SU-DHL-6 (cell line): ENCODE results near the gene CLMN.

Experiments used
- H2AFZ ChIP-seq: fragments of 200-600 bp; sonication (generic); 2 replicates; pipeline ENCODE4 v1.6.1; 2014; ENCODE audit warnings: low read depth, mild to moderate bottlenecking, moderate library complexity, mixed read lengths, antibody characterized with exemption, low read length; ENCODE audit not compliant: severe bottlenecking
- H3F3A ChIP-seq: fragments of 200-600 bp; shearing (Covaris generic); 2 replicates; pipeline ENCODE4 v1.6.0; 2016; ENCODE audit warnings: antibody characterized with exemption, mild to moderate bottlenecking; ENCODE audit not compliant: insufficient read depth
- H3K27ac ChIP-seq: fragments of 200-600 bp; sonication (generic); 2 replicates; pipeline ENCODE4 v1.5.1; 2016; ENCODE audit warnings: low read depth, mild to moderate bottlenecking, low read length, moderate library complexity, mixed read lengths
- H3K27me3 ChIP-seq: fragments of 200-600 bp; sonication (generic), shearing (Covaris generic); 2 replicates; pipeline ENCODE4 v1.6.0; 2014; ENCODE audit warnings: mild to moderate bottlenecking, low read length
- H3K36me3 ChIP-seq: fragments of 200-600 bp; sonication (generic); 2 replicates; pipeline ENCODE4 v1.6.1; 2014; ENCODE audit warnings: mild to moderate bottlenecking, low read length, mixed read lengths
- H3K4me2 ChIP-seq: fragments of 300-600, 200-600 bp; shearing (Covaris generic), sonication (generic); 2 replicates; pipeline ENCODE4 v1.6.0; 2014; ENCODE audit warnings: low read length, low read depth, mild to moderate bottlenecking; ENCODE audit not compliant: poor library complexity, severe bottlenecking
- H3K4me3 ChIP-seq: fragments of 200-600 bp; sonication (generic); 2 replicates; pipeline ENCODE4 v1.5.1; 2014; ENCODE audit warnings: antibody characterized with exemption, low read length, mild to moderate bottlenecking, mixed read lengths; ENCODE audit not compliant: insufficient read depth, poor library complexity, severe bottlenecking
- H3K79me2 ChIP-seq: fragments of 200-600 bp; sonication (generic); 2 replicates; pipeline ENCODE4 v1.6.1; 2014; ENCODE audit warnings: mild to moderate bottlenecking, low read length, moderate library complexity; ENCODE audit not compliant: insufficient read depth
- H3K9ac ChIP-seq: fragments of 200-600 bp; sonication (generic); 2 replicates; pipeline ENCODE4 v1.7.0; 2014; ENCODE audit warnings: mild to moderate bottlenecking, low read length
- H3K9me2 ChIP-seq: fragments of 200-600 bp; sonication (generic); replicated peaks from 2 replicates; pipeline ENCODE4 v1.6.1; 2014; ENCODE audit warnings: low read length; ENCODE audit not compliant: insufficient read depth
- H3K9me3 ChIP-seq: fragments of 200-600 bp; sonication (generic); 2 replicates; pipeline ENCODE4 v1.6.1; 2014; ENCODE audit warnings: low read length, mixed read lengths; ENCODE audit not compliant: insufficient read depth
- H4K20me1 ChIP-seq: fragments of 200-600 bp; sonication (generic); 2 replicates; pipeline ENCODE4 v1.6.1; 2014; ENCODE audit warnings: low read depth, mild to moderate bottlenecking, antibody characterized with exemption, low read length, moderate library complexity, mixed read lengths
- EZH2phosphoT487 ChIP-seq: fragments of 200-600 bp; sonication (generic), shearing (Covaris generic); conservative IDR thresholded peaks from 2 replicates; pipeline ENCODE4 v1.6.1; 2018; ENCODE audit warnings: mild to moderate bottlenecking, antibody characterized with exemption, low read length, moderate library complexity, mixed read lengths
- TF ChIP-seq, protein P1 (sequence below): fragments of 200-600 bp; sonication (generic); IDR thresholded peaks from one replicate; pipeline ENCODE4 v1.5.1; 2017; ENCODE audit warnings: antibody characterized with exemption, mild to moderate bottlenecking, low read length, moderate library complexity; ENCODE audit not compliant: insufficient read depth, poor library complexity, severe bottlenecking

Gene CLMN

DNA sequence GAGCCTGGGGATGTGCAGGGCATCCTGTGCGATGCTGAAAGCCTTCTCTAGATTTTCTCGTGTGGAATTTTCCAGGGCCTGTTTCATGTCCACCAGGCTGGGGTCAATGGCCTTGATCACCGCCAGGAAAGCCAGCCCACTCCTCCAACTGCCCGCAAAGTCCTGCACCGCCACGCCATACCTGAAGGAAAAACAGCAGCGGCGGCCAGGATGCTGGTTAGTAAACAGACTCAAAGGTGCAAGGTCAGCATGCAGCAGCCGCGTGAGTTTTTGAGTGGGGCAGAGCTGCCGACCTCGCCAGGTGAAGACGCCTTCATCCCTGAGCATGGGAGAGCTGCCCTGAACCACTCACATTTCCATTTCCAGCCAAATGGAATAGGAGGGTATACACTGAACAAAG lies 109.0 kb downstream of the CLMN start:
- no peaks in the 10 kb centered on the region for H4K20me1 ChIP-seq
- TF ChIP-seq, protein P1, sequence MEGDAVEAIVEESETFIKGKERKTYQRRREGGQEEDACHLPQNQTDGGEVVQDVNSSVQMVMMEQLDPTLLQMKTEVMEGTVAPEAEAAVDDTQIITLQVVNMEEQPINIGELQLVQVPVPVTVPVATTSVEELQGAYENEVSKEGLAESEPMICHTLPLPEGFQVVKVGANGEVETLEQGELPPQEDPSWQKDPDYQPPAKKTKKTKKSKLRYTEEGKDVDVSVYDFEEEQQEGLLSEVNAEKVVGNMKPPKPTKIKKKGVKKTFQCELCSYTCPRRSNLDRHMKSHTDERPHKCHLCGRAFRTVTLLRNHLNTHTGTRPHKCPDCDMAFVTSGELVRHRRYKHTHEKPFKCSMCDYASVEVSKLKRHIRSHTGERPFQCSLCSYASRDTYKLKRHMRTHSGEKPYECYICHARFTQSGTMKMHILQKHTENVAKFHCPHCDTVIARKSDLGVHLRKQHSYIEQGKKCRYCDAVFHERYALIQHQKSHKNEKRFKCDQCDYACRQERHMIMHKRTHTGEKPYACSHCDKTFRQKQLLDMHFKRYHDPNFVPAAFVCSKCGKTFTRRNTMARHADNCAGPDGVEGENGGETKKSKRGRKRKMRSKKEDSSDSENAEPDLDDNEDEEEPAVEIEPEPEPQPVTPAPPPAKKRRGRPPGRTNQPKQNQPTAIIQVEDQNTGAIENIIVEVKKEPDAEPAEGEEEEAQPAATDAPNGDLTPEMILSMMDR: no peak
- TF ChIP-seq EZH2phosphoT487: no peak
- H3K9me3 ChIP-seq: no peaks in the 10 kb centered on the region
- H3K36me3 ChIP-seq: no peaks in the 10 kb centered on the region
- no peak overlapping the region for H3K27ac ChIP-seq
- H2AFZ ChIP-seq: no peak overlapping the region
- H3K9ac ChIP-seq: no peak overlapping the region
- H3K4me2 ChIP-seq: no peak overlapping the region
- H3K79me2 ChIP-seq: no peaks in the 10 kb centered on the region
- no peaks in the 10 kb centered on the region for H3K27me3 ChIP-seq
- H3K4me3 ChIP-seq: no peak overlapping the region
- no peaks in the 10 kb centered on the region for H3F3A ChIP-seq
- no peaks in the 10 kb centered on the region for H3K9me2 ChIP-seq

- no peak for TF ChIP-seq EZH2phosphoT487
- TF ChIP-seq, protein P1: no peak
- H3K36me3 ChIP-seq: no peaks in the 10 kb centered on the region
- no peak overlapping the region for H3K4me2 ChIP-seq
Observed at GRCh38 chr14:95208598-95208997, 111.1 kb downstream of the CLMN start.

DNA sequence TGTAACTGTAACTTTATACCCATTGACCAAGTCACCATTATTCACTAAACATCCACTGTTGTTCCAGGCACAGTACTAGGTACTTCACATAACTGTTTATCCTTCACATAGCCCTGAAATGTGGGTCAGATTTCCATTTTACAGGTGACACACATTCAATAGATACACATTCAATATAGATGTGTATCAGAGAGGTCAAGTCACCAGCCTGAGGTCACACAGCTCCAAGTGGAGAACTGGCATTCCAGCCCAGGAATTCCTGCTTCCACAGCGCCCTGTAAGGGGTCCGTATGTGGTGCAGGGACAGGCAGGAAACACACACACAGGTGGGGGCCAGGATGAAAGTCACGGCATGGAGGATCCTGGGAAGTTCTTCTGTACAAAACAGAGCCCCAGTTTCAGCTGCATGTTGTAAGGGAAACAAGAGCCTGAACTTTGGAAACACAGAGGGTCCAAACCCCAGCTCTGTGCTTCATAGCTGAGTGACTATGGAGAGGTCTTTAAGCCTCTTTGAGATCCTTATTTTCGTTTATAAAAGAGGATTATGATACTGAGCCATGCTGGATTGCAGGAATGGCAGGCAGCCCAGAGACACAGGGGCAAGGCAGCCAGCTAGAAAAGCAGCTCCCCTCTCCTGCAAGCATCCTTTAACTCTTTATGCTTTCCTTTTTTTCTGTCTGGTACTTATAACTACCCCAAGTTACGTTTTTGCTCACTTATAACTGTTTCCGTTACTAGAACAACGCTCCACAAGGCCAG lies 112.1 kb downstream of the CLMN start:
- H3K79me2 ChIP-seq: no peaks in the 10 kb centered on the region
- no peak overlapping the region for H3K4me2 ChIP-seq
- no peak overlapping the region for H3K27ac ChIP-seq
- H3F3A ChIP-seq: no peaks in the 10 kb centered on the region
- H3K27me3 ChIP-seq: no peaks in the 10 kb centered on the region
- H4K20me1 ChIP-seq: no peaks in the 10 kb centered on the region
- no peak overlapping the region for H3K4me3 ChIP-seq
- no peaks in the 10 kb centered on the region for H3K9me2 ChIP-seq
- no peaks in the 10 kb centered on the region for H3K9me3 ChIP-seq
- H3K9ac ChIP-seq: no peak overlapping the region
- TF ChIP-seq EZH2phosphoT487: no peak
- TF ChIP-seq, protein P1: no peak
- no peaks in the 10 kb centered on the region for H3K36me3 ChIP-seq
- no peak overlapping the region for H2AFZ ChIP-seq

More at GRCh38 chr14:95208598-95208997, 111.1 kb downstream of the CLMN start:
- Histone ChIP-seq H3K9ac (no peak overlapping the region), H3K79me2 (no peaks in the 10 kb centered on the region), H2AFZ (no peak overlapping the region), H3K9me3 (no peaks in the 10 kb centered on the region), H3K4me3 (no peak overlapping the region), H3F3A (no peaks in the 10 kb centered on the region), H3K27ac (no peak overlapping the region), H3K27me3 (no peaks in the 10 kb centered on the region), H4K20me1 (no peaks in the 10 kb centered on the region), H3K9me2 (no peaks in the 10 kb centered on the region)
